GM19463 (cell line): ENCODE results near the gene CLOCK.

Experiments used
- ATAC-seq: cut with Tn5 transposase; IDR thresholded peaks from one replicate; pipeline ENCODE4 v1.9.1; 2021; ENCODE audit warnings: mild to moderate bottlenecking, moderate library complexity; ENCODE audit not compliant: unreplicated experiment

The CLOCK gene

GRCh38 chr4:55386840-55387239, 159.9 kb downstream of the CLOCK start:
- ATAC-seq: no peak

GRCh38 chr4:55386073-55386472, 160.6 kb downstream of the CLOCK start:
- ATAC-seq: peak; percentile 73

- ATAC-seq: no peak
These were observed 161.5 kb downstream of the CLOCK start for GRCh38 chr4:55385201-55385649.

GRCh38 chr4:55382488-55383003, 164.2 kb downstream of the CLOCK start:
- ATAC-seq: no peak

- ATAC-seq: no peak
These were observed 165.2 kb downstream of the CLOCK start for GRCh38 chr4:55381502-55381901.

- no peak for ATAC-seq
These were observed 166.1 kb downstream of the CLOCK start for GRCh38 chr4:55380576-55380975.

GRCh38 chr4:55378617-55379467, 167.9 kb downstream of the CLOCK start:
- no peak for ATAC-seq
